ENCODE results near the gene SIRPG. TPM values are rescaled to one million over a fixed set of nuclear protein-coding genes. Genes with fewer than 3 reads are reported as not detected.

Gene SIRPG
- total RNA-seq, 1 donor from 2014 or later = not detected

DNA sequence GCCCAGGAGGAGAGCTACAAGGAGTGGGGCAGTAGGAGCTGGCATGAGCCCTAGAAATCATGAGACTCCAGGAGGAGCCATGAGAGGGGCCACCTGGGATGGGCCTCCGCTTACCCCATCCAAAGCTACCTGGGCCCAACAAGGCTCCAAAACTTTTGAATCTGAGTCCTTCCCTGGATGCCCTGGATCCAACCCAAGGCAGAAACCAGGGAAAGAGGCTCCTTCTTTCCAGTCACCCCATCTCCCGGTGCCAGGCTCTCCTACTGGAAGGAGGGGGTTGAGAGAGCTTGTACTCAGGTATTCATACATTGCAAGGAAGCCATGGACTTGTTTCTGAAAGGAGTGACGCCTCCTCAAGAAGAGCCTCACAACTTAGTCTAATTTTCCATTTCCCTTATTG lies 7.8 kb upstream of the SIRPG start:
- H3K9me3 Mint-ChIP-seq (ENCODE audit: unreplicated experiment) = no peaks in the 10 kb centered on the region
- no peaks in the 10 kb centered on the region for H3K36me3 Mint-ChIP-seq (ENCODE audit: unreplicated experiment)
- H3K4me3 Mint-ChIP-seq (ENCODE audit: unreplicated experiment) = no peak overlapping the region
- peaks cover 24% of the 10 kb centered on the region for H3K4me1 Mint-ChIP-seq (ENCODE audit: unreplicated experiment)
- DNase-seq (ENCODE audit: extremely low spot score, unreplicated experiment) = no peak
- H3K27ac Mint-ChIP-seq (ENCODE audit: unreplicated experiment) = no peak overlapping the region
- no peak for TF ChIP-seq CTCF (IDR thresholded peaks at IDR 0.05)
- peaks cover 3% of the 10 kb centered on the region for H3K27me3 Mint-ChIP-seq (ENCODE audit: unreplicated experiment)

GRCh38 chr20:1664911-1665310 lies 7.3 kb upstream of the SIRPG start:
- Mint-ChIP-seq H3K27ac (ENCODE audit: unreplicated experiment) (no peak overlapping the region), H3K9me3 (ENCODE audit: unreplicated experiment) (no peaks in the 10 kb centered on the region), H3K4me1 (ENCODE audit: unreplicated experiment) (peaks cover 22% of the 10 kb centered on the region), H3K4me3 (ENCODE audit: unreplicated experiment) (no peak overlapping the region), H3K27me3 (ENCODE audit: unreplicated experiment) (peaks cover 3% of the 10 kb centered on the region), H3K36me3 (ENCODE audit: unreplicated experiment) (no peaks in the 10 kb centered on the region)
- no peak for TF ChIP-seq CTCF (IDR thresholded peaks at IDR 0.05)
- DNase-seq (ENCODE audit: extremely low spot score, unreplicated experiment) = no peak

DNA sequence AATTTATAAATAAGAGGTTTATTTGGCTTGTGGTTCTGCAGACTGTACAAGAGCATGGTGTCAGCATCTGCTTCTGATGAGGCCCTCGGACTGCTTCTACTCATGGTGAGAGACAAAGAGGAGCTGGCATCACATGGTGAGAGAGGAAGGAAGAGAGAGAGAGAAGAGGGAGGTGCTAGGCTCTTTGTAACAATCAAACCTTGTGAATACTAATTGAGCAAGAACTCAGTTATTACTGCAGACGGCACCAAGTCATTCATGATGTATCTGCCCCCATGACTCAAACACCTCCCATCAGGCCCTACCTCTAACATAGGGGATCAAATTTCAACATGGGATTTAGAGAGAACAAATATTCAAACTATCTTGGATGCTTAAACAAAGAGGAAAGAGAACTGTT lies 6.3 kb upstream of the SIRPG start:
- no peak for DNase-seq (ENCODE audit: extremely low spot score, unreplicated experiment)
- Mint-ChIP-seq H3K4me1 (ENCODE audit: unreplicated experiment) (peaks cover 12% of the 10 kb centered on the region), H3K27ac (ENCODE audit: unreplicated experiment) (no peak overlapping the region), H3K9me3 (ENCODE audit: unreplicated experiment) (no peaks in the 10 kb centered on the region), H3K4me3 (ENCODE audit: unreplicated experiment) (no peak overlapping the region), H3K36me3 (ENCODE audit: unreplicated experiment) (no peaks in the 10 kb centered on the region), H3K27me3 (ENCODE audit: unreplicated experiment) (peaks cover 8% of the 10 kb centered on the region)
- no peak for TF ChIP-seq CTCF (IDR thresholded peaks at IDR 0.05)

GRCh38 chr20:1661542-1662299 lies 4.1 kb upstream of the SIRPG start:
- no peak for TF ChIP-seq CTCF (IDR thresholded peaks at IDR 0.05)

DNA sequence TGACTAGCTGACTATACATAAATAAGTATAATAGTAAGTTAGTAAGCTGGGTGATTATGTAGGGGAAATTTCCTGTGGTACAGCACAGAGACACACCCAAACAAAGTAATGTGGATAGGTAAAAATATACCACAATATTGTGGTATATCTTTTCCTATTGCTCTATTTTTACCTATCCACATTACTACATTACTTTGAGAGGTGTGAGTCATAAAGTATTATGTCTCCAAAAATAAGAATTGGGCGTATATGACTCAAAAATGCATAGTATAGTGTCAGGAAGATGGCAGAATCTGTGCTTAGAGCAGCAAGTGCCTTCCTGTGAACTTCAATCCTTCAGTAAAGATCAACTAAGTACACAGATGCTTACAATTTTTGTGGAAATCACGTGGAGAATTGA lies 2.7 kb upstream of the SIRPG start:
- H3K36me3 Mint-ChIP-seq (ENCODE audit: unreplicated experiment) = no peaks in the 10 kb centered on the region
- H3K27ac Mint-ChIP-seq (ENCODE audit: unreplicated experiment) = no peak overlapping the region
- TF ChIP-seq CTCF (IDR thresholded peaks at IDR 0.05) = no peak
- H3K9me3 Mint-ChIP-seq (ENCODE audit: unreplicated experiment) = no peaks in the 10 kb centered on the region
- no peak overlapping the region for H3K4me3 Mint-ChIP-seq (ENCODE audit: unreplicated experiment)
- peaks cover 11% of the 10 kb centered on the region for H3K27me3 Mint-ChIP-seq (ENCODE audit: unreplicated experiment)
- no peak for DNase-seq (ENCODE audit: extremely low spot score, unreplicated experiment)
- H3K4me1 Mint-ChIP-seq (ENCODE audit: unreplicated experiment) = peaks cover 8% of the 10 kb centered on the region

More at GRCh38 chr20:1661542-1662299, 4.1 kb upstream of the SIRPG start:
- Mint-ChIP-seq H3K36me3 (ENCODE audit: unreplicated experiment) (no peaks in the 10 kb centered on the region), H3K27me3 (ENCODE audit: unreplicated experiment) (peaks cover 11% of the 10 kb centered on the region), H3K9me3 (ENCODE audit: unreplicated experiment) (no peaks in the 10 kb centered on the region), H3K4me1 (ENCODE audit: unreplicated experiment) (peaks cover 8% of the 10 kb centered on the region), H3K4me3 (ENCODE audit: unreplicated experiment) (no peak overlapping the region), H3K27ac (ENCODE audit: unreplicated experiment) (no peak overlapping the region)
- DNase-seq (ENCODE audit: extremely low spot score, unreplicated experiment) = no peak

All from osteocyte (in vitro differentiated cells).